Mesendoderm (in vitro differentiated cells): ENCODE data around the gene EVA1B.
A peak's percentile ranks its signal among the peaks of the same experiment; 100 is the strongest.

ENCODE experiments used
- DNase-seq: peaks from one replicate; pipeline ENCODE4 v3.0.0; 2013
- H2AK5ac ChIP-seq: 2 replicates; pipeline ENCODE4 v1.6.1; 2013; ENCODE audit warnings: low read length, inconsistent platforms
- H2BK120ac ChIP-seq: 2 replicates; pipeline ENCODE4 v1.6.1; 2013; ENCODE audit warnings: low read depth, mild to moderate bottlenecking, low read length, moderate library complexity, mixed read lengths
- H2BK15ac ChIP-seq: replicated peaks from 2 replicates; pipeline ENCODE4 v1.6.1; 2013; ENCODE audit warnings: low read depth, mild to moderate bottlenecking, moderate library complexity
- H2BK5ac ChIP-seq: 2 replicates; pipeline ENCODE4 v1.6.1; 2013; ENCODE audit warnings: low read length, inconsistent platforms
- H3K18ac ChIP-seq: 2 replicates; pipeline ENCODE4 v1.6.1; 2013; ENCODE audit warnings: mild to moderate bottlenecking, low read length, mixed read lengths
- H3K23ac ChIP-seq: one replicate; pipeline ENCODE4 v1.6.1; 2013; ENCODE audit warnings: low read length
- H3K27ac ChIP-seq: 2 replicates; pipeline ENCODE4 v1.5.1; 2013; ENCODE audit warnings: low read depth, mild to moderate bottlenecking, inconsistent platforms, low read length, moderate library complexity
- H3K27me3 ChIP-seq: 2 replicates; pipeline ENCODE4 v1.6.1; 2013; ENCODE audit warnings: low read length, control low read depth, mild to moderate bottlenecking, inconsistent platforms; ENCODE audit not compliant: insufficient read depth, poor library complexity
- H3K36me3 ChIP-seq: 2 replicates; pipeline ENCODE4 v1.6.1; 2013; ENCODE audit warnings: low read length, inconsistent platforms; ENCODE audit not compliant: control insufficient read depth, insufficient read depth
- H3K4ac ChIP-seq: one replicate; pipeline ENCODE4 v1.6.1; 2013; ENCODE audit warnings: low read depth, mild to moderate bottlenecking, low read length, moderate library complexity
- H3K4me1 ChIP-seq: 2 replicates; pipeline ENCODE4 v1.6.1; 2013; ENCODE audit warnings: low read depth, low read length, inconsistent platforms; ENCODE audit not compliant: control insufficient read depth
- H3K4me2 ChIP-seq: 2 replicates; pipeline ENCODE4 v1.6.1; 2013; ENCODE audit warnings: low read length
- H3K4me3 ChIP-seq: 2 replicates; pipeline ENCODE4 v1.5.1; 2013; ENCODE audit warnings: mild to moderate bottlenecking, low read length
- H3K56ac ChIP-seq: one replicate; pipeline ENCODE4 v1.6.1; 2013; ENCODE audit warnings: low read length
- H3K79me1 ChIP-seq: 2 replicates; pipeline ENCODE4 v1.6.1; 2013; ENCODE audit warnings: low read length, inconsistent platforms
- H3K79me2 ChIP-seq: 2 replicates; pipeline ENCODE4 v1.6.1; 2013; ENCODE audit warnings: mild to moderate bottlenecking, low read length; ENCODE audit not compliant: control insufficient read depth, insufficient read depth
- H3K9ac ChIP-seq: 2 replicates; pipeline ENCODE4 v1.6.1; 2013; ENCODE audit warnings: low read length, inconsistent platforms
- H4K5ac ChIP-seq: one replicate; pipeline ENCODE4 v1.6.1; 2013; ENCODE audit warnings: low read length
- H4K8ac ChIP-seq: one replicate; pipeline ENCODE4 v1.6.1; 2013; ENCODE audit warnings: low read depth, mild to moderate bottlenecking, control low read depth, low read length, moderate library complexity
- WGBS: extraction: QIAGEN DNeasy Blood & Tissue Kit; methylation state at CpG from one replicate; pipeline ENCODE4 v1.1.7; 2013; ENCODE audit warnings: low lambda C conversion rate, missing lambda C conversion rate; ENCODE audit not compliant: insufficient coverage; ENCODE audit errors: extremely low coverage; 5-methylcytosine and 5-hydroxymethylcytosine counted together

EVA1B gene

GRCh38 chr1:36320767-36321118 is 2.7 kb downstream of the EVA1B start:
- Histone ChIP-seq H3K9ac (peak overlapping the region; percentile 79), H3K4me3 (peak overlapping the region; percentile 27), H2BK15ac (no peak overlapping the region), H2BK5ac (no peak overlapping the region), H3K36me3 (no peaks in the 10 kb centered on the region), H3K4ac (no peak overlapping the region), H3K27ac (peak overlapping the region; percentile 32), H3K23ac (no peak overlapping the region), H3K27me3 (no peaks in the 10 kb centered on the region), H2AK5ac (no peak overlapping the region), H2BK120ac (no peak overlapping the region), H3K79me2 (no peaks in the 10 kb centered on the region), H3K4me1 (peaks cover 7% of the 10 kb centered on the region), H4K5ac (no peak overlapping the region), H4K8ac (no peak overlapping the region), H3K18ac (peak overlapping the region; percentile 8), H3K56ac (peak overlapping the region; percentile 94), H3K79me1 (no peaks in the 10 kb centered on the region), H3K4me2 (peak overlapping the region; percentile 66)
- WGBS = no CpG with 5 or more reads among the region's 23 CpGs
- DNase-seq = no peak

- no CpG with 5 or more reads among the region's 16 CpGs for WGBS
- Histone ChIP-seq H3K4me3 (peak overlapping the region; percentile 27), H3K23ac (peak overlapping the region; percentile 6), H2AK5ac (no peak overlapping the region), H3K4me2 (peak overlapping the region; percentile 66), H2BK5ac (no peak overlapping the region), H2BK15ac (no peak overlapping the region), H3K36me3 (no peaks in the 10 kb centered on the region), H3K18ac (no peak overlapping the region), H3K79me1 (no peaks in the 10 kb centered on the region), H3K4me1 (peaks cover 7% of the 10 kb centered on the region), H3K4ac (no peak overlapping the region), H3K27me3 (no peaks in the 10 kb centered on the region), H3K56ac (peak overlapping the region; percentile 94), H3K9ac (peak overlapping the region; percentile 79), H4K5ac (no peak overlapping the region), H4K8ac (no peak overlapping the region), H2BK120ac (no peak overlapping the region), H3K27ac (peak overlapping the region; percentile 32), H3K79me2 (no peaks in the 10 kb centered on the region)
- DNase-seq = no peak
Observed at GRCh38 chr1:36320291-36320761, 3.1 kb downstream of the EVA1B start.

DNA sequence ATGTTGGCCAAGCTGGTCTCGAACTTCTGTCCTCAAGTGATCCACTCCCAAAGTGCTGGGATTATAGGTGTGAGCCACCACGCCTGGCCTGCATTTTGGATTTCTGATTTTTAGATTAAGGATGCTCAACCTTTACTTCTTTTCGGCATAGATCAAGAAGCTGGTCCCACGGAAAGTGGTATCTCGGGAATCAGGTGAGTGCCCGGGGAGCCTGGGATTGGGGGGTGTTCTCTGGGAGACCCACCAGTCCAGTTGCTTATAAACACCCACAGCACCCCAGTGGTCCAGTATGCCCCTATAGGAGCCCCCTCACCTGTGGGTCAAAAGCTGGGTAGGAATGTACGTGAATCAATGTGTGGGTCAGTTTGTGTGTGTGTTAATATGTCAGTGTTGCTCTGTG is 14.0 kb downstream of the EVA1B start:
- WGBS = no CpG with 5 or more reads among the region's 7 CpGs

DNA sequence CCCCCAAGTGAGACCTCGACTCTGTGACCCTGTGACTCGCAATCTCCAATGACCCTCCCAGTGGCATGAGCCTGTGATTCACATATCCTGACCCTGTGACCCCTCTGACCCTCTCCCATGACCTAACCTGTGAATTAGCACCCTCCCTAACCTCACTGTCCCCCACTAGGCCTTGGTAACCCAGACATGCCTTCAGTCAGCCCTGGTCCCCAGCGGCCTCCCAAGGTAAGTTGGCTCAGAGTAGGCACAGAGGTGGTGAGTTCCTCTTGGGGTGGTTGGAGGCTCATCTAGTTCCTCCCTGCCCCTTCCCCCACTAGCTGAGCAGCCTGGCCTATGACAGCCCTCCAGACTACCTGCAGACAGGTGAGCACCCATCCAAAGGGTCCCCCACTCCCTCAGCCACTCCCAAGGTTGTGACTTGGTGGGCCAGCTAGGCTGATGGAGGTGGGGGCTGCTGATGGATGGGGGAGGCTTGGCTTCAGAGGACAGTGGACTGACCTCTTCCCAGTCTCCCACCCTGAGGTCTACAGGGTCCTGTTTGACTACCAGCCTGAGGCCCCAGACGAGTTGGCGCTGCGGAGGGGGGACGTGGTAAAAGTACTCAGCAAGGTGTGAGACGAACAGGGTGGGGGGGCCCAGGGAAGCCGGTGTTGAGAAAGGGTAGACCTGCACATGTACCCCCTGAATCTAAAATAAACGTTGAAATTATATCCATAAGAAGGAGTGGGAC is 15.7 kb downstream of the EVA1B start:
- H3K4me2 ChIP-seq = peak overlapping the region; percentile 97
- no peaks in the 10 kb centered on the region for H3K79me2 ChIP-seq
- no peak overlapping the region for H2BK15ac ChIP-seq
- no peak overlapping the region for H4K5ac ChIP-seq
- H3K4ac ChIP-seq = no peak overlapping the region
- H3K79me1 ChIP-seq = peaks cover 4% of the 10 kb centered on the region
- no peak overlapping the region for H2BK120ac ChIP-seq
- no peak overlapping the region for H2BK5ac ChIP-seq
- H3K27me3 ChIP-seq = no peaks in the 10 kb centered on the region
- H3K18ac ChIP-seq = no peak overlapping the region
- no peak overlapping the region for H2AK5ac ChIP-seq
- H4K8ac ChIP-seq = no peak overlapping the region
- no peak overlapping the region for H3K4me3 ChIP-seq
- peaks cover 2% of the 10 kb centered on the region for H3K36me3 ChIP-seq
- peak overlapping the region; percentile 74 for H3K23ac ChIP-seq
- H3K56ac ChIP-seq = peak overlapping the region; percentile 87
- peak overlapping the region; percentile 85 for H3K9ac ChIP-seq
- no peak overlapping the region for H3K27ac ChIP-seq
- peaks cover 5% of the 10 kb centered on the region for H3K4me1 ChIP-seq
- WGBS = no CpG with 5 or more reads among the region's 10 CpGs
- DNase-seq = no peak

More for the DNA sequence above, 14.0 kb downstream of the EVA1B start:
- H3K23ac ChIP-seq = no peak overlapping the region
- no peak overlapping the region for H2BK5ac ChIP-seq
- H3K36me3 ChIP-seq = peaks cover 2% of the 10 kb centered on the region
- DNase-seq = no peak
- no peak overlapping the region for H3K4me3 ChIP-seq
- H3K9ac ChIP-seq = no peak overlapping the region
- no peaks in the 10 kb centered on the region for H3K79me2 ChIP-seq
- H4K5ac ChIP-seq = no peak overlapping the region
- H2BK120ac ChIP-seq = no peak overlapping the region
- no peaks in the 10 kb centered on the region for H3K27me3 ChIP-seq
- no peak overlapping the region for H3K4me2 ChIP-seq
- peaks cover 5% of the 10 kb centered on the region for H3K4me1 ChIP-seq
- no peak overlapping the region for H2AK5ac ChIP-seq
- peaks cover 4% of the 10 kb centered on the region for H3K79me1 ChIP-seq
- no peak overlapping the region for H2BK15ac ChIP-seq
- H3K4ac ChIP-seq = no peak overlapping the region
- no peak overlapping the region for H3K27ac ChIP-seq
- no peak overlapping the region for H3K18ac ChIP-seq
- no peak overlapping the region for H3K56ac ChIP-seq
- no peak overlapping the region for H4K8ac ChIP-seq

DNA sequence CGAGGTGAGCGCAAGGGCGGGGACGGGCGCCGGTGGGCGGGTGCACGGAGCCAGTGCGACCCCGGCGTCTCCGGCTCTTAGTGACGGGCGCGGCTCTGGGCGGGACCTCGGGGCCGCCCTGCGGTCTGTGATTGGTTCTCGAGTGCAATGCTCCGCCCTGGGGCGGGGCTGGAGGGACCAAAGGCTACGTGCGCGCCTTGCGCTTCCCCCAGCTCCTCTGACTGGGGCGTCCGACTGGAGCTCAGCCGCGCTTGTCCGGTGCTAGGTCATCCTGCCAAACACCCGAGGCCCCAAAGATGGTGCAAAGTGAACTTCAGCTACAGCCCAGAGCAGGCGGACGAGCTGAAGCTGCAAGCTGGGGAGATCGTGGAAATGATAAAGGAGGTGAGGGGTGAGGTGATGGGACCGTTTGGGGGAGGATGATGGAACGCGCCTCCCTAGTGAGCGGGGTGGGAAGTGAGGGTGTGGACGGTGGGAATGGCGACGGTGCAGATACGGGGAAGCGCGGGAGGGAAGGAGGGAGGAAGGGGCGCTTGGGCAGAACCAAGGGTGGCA is 16.5 kb downstream of the EVA1B start:
- Histone ChIP-seq H3K27me3 (no peaks in the 10 kb centered on the region), H4K8ac (no peak overlapping the region), H3K23ac (peak overlapping the region; percentile 80), H3K4me2 (peak overlapping the region; percentile 97), H2BK120ac (no peak overlapping the region), H3K56ac (peak overlapping the region; percentile 87), H4K5ac (no peak overlapping the region), H2BK5ac (no peak overlapping the region), H3K18ac (no peak overlapping the region), H3K9ac (peak overlapping the region; percentile 85), H3K36me3 (peaks cover 7% of the 10 kb centered on the region), H3K4me3 (peak overlapping the region; percentile 73), H3K4ac (no peak overlapping the region), H2BK15ac (no peak overlapping the region), H3K79me1 (peaks cover 4% of the 10 kb centered on the region), H2AK5ac (no peak overlapping the region), H3K79me2 (no peaks in the 10 kb centered on the region), H3K27ac (no peak overlapping the region), H3K4me1 (peaks cover 5% of the 10 kb centered on the region)
- DNase-seq = peak; percentile 97
- no CpG with 5 or more reads among the region's 46 CpGs for WGBS
